Measurements from ENCODE around the gene GTF2F2.

- no peak for TF ChIP-seq EP300 (IDR thresholded peaks at IDR 0.05)
- no peak for TF ChIP-seq POLR2A (IDR thresholded peaks at IDR 0.05)
Measured at GRCh38 chr13:45086484-45086883, 33.8 kb upstream of the GTF2F2 start.

Measured in ovary (tissue), 1 donor.